ENCODE measurements around the gene CCDC183. TPM values are rescaled to one million over a fixed set of nuclear protein-coding genes. Genes with fewer than 3 reads are reported as not detected.
A peak's percentile ranks its signal among the peaks of the same experiment; 100 is the strongest.
"Not testable (repeated sequence)": the region's sequence is repeated elsewhere in the genome, so short reads cannot be mapped to it uniquely, and the experiment has no call there.

CCDC183 gene
- total RNA-seq, 2 donors from 2014 or later, result 3.3 to 14.5 TPM

DNA sequence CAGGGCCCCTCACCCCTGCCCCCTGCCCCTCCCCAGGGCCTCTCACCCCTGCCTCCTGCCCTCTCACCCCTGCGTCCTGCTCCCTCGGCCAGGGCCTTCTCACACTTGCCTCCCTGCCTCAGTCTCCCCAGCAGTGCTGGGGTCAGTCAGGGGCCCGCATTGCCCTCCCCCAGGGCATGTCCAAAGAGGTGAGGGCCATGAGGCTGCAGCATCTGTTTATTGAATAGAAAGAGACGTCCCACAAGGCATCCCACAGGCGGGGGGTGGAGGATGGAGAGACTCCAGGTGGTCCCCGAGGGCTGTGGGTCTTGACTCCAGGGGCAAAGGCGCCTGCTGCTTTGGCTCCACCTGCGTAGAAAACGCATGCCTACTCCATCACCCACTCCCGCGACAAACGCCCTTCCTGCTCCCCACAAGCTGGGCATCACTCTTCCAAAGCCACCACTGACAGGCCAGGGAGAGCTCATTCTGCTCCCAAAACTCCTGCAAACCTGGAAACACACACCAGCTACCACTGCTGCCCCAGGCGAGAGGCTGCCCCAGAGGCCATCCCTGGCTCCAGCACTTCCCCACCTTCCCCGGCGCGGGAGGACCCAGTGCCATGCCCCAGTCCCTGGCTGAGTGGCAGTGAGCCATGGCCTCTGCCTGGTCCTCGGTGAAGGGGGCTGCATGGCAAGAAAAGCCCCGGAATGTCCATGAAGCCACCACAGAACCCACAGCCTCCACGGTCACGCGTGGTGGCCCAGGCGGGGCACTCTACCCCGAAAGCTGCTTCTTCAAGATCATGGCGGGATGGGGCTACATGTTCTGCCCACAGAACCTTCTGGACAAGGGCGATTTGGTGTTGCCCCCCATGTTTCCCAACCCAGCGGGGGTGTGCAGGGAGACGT is 36.5 kb upstream of the CCDC183 start:
- no peak for DNase-seq
- TF ChIP-seq POLR2A (IDR thresholded peaks at IDR 0.05), result no peak
- TF ChIP-seq, protein P1, sequence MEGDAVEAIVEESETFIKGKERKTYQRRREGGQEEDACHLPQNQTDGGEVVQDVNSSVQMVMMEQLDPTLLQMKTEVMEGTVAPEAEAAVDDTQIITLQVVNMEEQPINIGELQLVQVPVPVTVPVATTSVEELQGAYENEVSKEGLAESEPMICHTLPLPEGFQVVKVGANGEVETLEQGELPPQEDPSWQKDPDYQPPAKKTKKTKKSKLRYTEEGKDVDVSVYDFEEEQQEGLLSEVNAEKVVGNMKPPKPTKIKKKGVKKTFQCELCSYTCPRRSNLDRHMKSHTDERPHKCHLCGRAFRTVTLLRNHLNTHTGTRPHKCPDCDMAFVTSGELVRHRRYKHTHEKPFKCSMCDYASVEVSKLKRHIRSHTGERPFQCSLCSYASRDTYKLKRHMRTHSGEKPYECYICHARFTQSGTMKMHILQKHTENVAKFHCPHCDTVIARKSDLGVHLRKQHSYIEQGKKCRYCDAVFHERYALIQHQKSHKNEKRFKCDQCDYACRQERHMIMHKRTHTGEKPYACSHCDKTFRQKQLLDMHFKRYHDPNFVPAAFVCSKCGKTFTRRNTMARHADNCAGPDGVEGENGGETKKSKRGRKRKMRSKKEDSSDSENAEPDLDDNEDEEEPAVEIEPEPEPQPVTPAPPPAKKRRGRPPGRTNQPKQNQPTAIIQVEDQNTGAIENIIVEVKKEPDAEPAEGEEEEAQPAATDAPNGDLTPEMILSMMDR (IDR thresholded peaks at IDR 0.05), result no peak
- H3K9me3 ChIP-seq, result peaks cover 0 to 6% (median 0%) of the 10 kb centered on the region in 3 donors
- ATAC-seq, result no peak
- WGBS, 2 donors, result 73 to 75% methylated on average over 18 to 27 of the region's 27 CpGs
- no peaks in the 10 kb centered on the region for H3K4me1 ChIP-seq
- H3K27me3 ChIP-seq, result no peaks in the 10 kb centered on the region
- H3K36me3 ChIP-seq (replicated peaks in 1 of 2; ENCODE audit: insufficient read depth in 1 of 2, low read depth in 2 of 2), result no peaks in the 10 kb centered on the region
- H3K27ac ChIP-seq, result no peak overlapping the region
- intact Hi-C loops (cut with DNase I), result no loop called here
- H3K4me3 ChIP-seq, result no peak overlapping the region

DNA sequence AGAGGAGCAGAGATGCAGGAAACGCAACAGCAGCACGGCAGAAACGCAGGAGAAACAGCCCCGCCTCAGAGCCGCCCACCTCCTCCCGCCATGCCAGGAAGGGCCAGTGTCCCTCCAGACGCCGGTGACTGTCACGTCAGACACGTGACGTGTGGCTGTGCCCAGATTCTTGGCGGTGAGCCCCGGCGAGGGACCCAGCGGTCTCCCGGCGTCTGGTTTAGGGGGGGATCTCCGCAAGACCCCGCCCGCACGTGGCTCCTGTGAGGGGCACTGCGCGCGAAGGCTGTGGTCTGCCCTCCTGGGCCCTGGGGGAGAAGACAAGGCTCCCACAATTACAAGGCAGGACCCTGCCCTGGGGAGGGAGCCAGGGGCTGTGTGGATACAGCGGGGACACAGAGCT is 35.7 kb upstream of the CCDC183 start:
- no peak for DNase-seq
- H3K9me3 ChIP-seq, result peaks cover 0 to 6% (median 0%) of the 10 kb centered on the region in 3 donors
- no peak for ATAC-seq
- intact Hi-C loops (cut with DNase I), result no loop called here
- no peaks in the 10 kb centered on the region for H3K4me1 ChIP-seq
- TF ChIP-seq, protein P1 (IDR thresholded peaks at IDR 0.05), result no peak
- TF ChIP-seq POLR2A (IDR thresholded peaks at IDR 0.05), result no peak
- H3K4me3 ChIP-seq, result no peak overlapping the region
- WGBS, 2 donors, result 61 to 85% methylated on average over 8 to 22 of the region's 25 CpGs
- H3K36me3 ChIP-seq (replicated peaks in 1 of 2; ENCODE audit: insufficient read depth in 1 of 2, low read depth in 2 of 2), result no peaks in the 10 kb centered on the region
- no peak overlapping the region for H3K27ac ChIP-seq
- no peaks in the 10 kb centered on the region for H3K27me3 ChIP-seq

DNA sequence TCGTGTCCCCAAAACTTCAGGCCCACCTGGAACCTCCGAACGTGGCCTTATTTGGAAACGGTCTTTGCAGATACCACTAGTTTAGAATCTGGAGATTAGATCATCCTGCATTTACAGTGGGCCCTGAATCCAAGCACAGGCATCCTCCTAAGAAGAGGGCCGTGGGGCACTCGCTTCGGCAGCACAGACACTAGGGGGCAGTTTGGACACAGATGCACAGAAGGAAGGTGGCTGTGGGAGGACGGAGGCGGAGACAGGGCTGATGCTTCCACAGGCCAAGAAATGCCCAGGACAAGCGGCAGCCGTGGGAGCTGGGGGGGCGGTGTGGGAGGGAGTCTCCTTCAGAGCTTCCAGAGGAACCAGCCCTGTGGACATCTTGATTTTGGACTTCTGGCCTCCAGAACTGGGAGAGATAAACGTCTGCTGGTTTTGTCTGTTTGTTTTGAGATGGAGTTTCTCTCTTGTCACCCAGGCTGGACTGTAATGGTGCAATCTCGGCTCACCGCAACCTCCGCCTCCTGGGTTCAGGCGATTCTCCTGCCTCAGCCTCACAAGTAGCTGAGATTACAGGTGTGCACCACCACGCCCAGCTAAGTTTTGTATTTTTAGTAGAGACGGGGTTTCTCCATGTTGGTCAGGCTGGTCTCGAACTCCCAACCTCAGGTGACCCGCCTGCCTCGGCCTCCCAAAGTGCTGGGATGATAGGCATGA is 35.1 kb upstream of the CCDC183 start:
- H3K27me3 ChIP-seq; H3K4me3 ChIP-seq; H3K36me3 ChIP-seq (replicated peaks in 1 of 2; ENCODE audit: insufficient read depth in 1 of 2, low read depth in 2 of 2); intact Hi-C loops (cut with DNase I); H3K27ac ChIP-seq; H3K4me1 ChIP-seq; H3K9me3 ChIP-seq: not testable (repeated sequence)
- ATAC-seq, result peak; percentile 49
- TF ChIP-seq, protein P1 (IDR thresholded peaks at IDR 0.05), result peak; percentile 16 to 42 (median 28)
- 32 to 43% methylated on average over 14 to 22 of the region's 22 CpGs for WGBS, 2 donors
- DNase-seq, result peak; percentile 47 to 69 (median 62)

DNA sequence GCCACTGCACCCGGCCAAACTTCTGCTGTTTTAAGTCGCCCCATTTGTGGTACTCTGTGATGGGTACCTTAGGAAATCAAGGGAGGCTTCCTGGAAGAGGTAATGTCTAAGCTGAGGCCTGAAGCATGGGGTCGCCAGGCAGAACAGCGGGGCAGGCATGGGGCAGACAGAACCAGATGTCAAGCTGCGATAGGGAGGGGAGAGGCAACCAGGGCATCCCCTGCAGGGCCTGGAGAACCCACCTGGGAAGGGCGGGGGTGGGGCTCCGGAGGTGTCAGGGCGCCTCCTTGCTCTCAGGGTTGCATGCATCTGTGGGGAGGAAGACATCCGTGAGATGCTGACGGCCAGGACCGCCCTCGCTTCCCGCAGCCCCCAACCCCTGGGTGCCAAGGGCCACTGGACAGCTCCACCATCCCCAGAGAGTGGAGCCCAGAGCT is 34.6 kb upstream of the CCDC183 start:
- DNase-seq (no peak), ATAC-seq (no peak)
- Histone ChIP-seq H3K4me1 (no peaks in the 10 kb centered on the region), H3K4me3 (no peak overlapping the region), H3K27ac (no peak overlapping the region), H3K27me3 (no peaks in the 10 kb centered on the region), H3K36me3 (replicated peaks in 1 of 2; ENCODE audit: insufficient read depth in 1 of 2, low read depth in 2 of 2) (no peaks in the 10 kb centered on the region), H3K9me3 (no peaks in the 10 kb centered on the region)
- 59 to 63% methylated on average over 7 to 11 of the region's 13 CpGs for WGBS, 2 donors
- intact Hi-C loops (cut with DNase I), result no loop called here
- TF ChIP-seq, protein P1 (IDR thresholded peaks at IDR 0.05), result no peak
- no peak for TF ChIP-seq POLR2A (IDR thresholded peaks at IDR 0.05)

All from body of pancreas (tissue), 4 donors.